Fibroblast of pulmonary artery (primary cell): ENCODE measurements around the gene HLX.

ENCODE experiments used
- DNase-seq: peaks from one replicate; pipeline ENCODE4 v3.0.0-alpha.2; 2010; ENCODE audit warnings: low read depth
- H3K4me3 ChIP-seq: replicated peaks from 2 replicates; pipeline ENCODE4 v1.5.1; 2011; ENCODE audit warnings: low read depth, mild to moderate bottlenecking, control low read depth, low read length, moderate library complexity
- CTCF ChIP-seq: IDR thresholded peaks from 2 replicates; pipeline ENCODE4 v1.5.1; 2011; ENCODE audit warnings: mild to moderate bottlenecking, control low read depth, low read length, inconsistent platforms; ENCODE audit errors: missing control alignments

HLX gene

GRCh38 chr1:220894924-220895256 is 15.6 kb downstream of the HLX start:
- no peak for DNase-seq
- no peak overlapping the region for H3K4me3 ChIP-seq
- TF ChIP-seq CTCF = no peak

DNA sequence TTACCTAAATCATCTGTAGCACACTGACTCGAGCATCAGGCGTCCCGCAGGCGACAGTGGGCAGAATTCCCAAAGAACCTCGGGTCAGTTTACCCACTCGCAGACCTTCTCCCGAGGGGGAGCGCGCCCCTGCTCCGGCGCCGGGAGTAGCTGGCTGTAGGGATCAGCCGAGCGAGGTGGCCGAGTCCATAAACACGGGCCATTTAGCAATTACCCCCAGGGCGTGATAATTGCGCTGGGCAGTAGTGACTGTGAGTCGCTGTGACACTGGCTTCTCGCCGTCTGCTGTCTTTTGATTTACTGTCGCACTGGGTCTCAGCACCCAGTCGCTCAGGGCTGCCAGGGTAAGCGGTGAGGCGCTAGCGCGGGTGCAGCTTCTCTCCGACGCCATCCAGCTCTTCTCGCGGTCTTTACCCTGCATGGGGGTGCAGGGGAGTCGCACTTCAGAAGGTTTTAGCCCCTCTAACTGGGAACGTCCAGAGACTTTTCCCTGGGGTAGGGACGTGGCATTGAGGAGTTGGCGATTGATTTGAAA is 16.2 kb downstream of the HLX start:
- DNase-seq = no peak
- no peak overlapping the region for H3K4me3 ChIP-seq
- no peak for TF ChIP-seq CTCF

GRCh38 chr1:220896092-220896491 is 16.8 kb downstream of the HLX start:
- H3K4me3 ChIP-seq = no peak overlapping the region
- no peak for TF ChIP-seq CTCF
- DNase-seq = no peak

GRCh38 chr1:220900842-220901241 is 21.6 kb downstream of the HLX start:
- DNase-seq = no peak
- no peak for TF ChIP-seq CTCF
- no peak overlapping the region for H3K4me3 ChIP-seq

GRCh38 chr1:220901881-220902280 is 22.6 kb downstream of the HLX start:
- H3K4me3 ChIP-seq = no peak overlapping the region
- DNase-seq = no peak
- no peak for TF ChIP-seq CTCF

DNA sequence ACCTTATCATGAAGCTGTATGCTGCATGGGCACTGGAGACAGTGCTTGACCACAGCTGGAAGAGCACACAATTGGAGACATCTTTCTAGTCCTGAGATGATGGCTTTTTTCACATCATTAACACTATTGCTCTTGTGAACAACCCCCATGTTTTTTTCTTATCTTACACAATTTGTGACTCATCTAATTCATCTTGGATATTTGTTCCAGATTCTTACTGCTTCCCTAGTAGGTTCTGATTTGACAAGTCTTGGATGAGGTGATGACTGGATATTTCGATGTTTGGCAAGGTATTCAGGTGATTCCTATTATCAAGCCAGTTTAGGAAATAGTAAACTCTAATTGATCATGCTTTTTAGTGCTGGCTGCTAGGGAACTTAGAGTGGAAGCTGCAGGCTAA is 23.7 kb downstream of the HLX start:
- no peak overlapping the region for H3K4me3 ChIP-seq
- no peak for TF ChIP-seq CTCF
- no peak for DNase-seq

- H3K4me3 ChIP-seq = no peak overlapping the region
- TF ChIP-seq CTCF = no peak
- no peak for DNase-seq
Measured at GRCh38 chr1:220904876-220905275, 25.6 kb downstream of the HLX start.
